ENCODE measurements around the gene CPSF3. TPM values are rescaled to one million over a fixed set of nuclear protein-coding genes. Genes with fewer than 3 reads are reported as not detected.

Gene CPSF3
- total and polyA plus RNA-seq, 3 donors from 2014 or later: 54.4 to 112 (median 72.3) TPM

DNA sequence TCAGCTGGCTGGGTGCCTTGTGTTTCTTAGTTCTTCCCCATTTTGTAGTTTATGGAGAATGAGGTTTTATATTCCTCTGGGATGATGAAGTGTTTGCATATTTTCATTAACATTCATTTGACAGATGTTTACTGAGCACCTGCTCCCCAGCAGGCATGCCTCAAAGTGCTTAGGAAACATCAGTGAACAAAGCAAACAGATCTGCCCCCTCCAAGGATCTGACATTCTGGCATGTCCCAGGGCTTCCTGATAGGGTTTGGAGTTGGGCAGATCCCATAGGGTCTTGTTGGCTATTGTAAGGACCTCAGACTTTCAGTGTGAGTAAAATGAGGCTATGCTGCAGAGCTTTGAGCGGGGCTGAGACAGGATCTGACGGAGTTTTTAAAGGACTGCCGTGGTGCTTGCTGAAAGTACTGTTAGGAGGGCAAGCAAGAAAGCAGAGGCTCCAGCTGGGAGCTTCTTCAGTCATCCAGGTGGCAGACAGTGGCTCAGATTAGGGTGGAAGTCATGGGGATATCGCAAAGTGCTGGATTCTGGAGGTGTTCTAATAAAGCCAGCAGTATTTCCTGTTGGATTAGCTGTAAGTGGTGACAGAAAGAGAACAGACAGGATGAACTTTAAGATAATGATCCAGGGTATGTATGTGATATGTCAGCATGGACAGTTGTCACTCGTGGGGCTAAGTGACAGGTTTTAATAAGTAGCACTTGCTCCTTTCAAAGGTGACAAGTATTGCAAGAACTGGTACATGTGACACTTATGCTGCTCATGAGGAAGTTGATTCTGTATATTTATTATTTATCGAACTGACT, 39.6 kb downstream of the CPSF3 start:
- TF ChIP-seq POLR2A (IDR thresholded peaks at IDR 0.05): no peak
- TF ChIP-seq, protein P1, sequence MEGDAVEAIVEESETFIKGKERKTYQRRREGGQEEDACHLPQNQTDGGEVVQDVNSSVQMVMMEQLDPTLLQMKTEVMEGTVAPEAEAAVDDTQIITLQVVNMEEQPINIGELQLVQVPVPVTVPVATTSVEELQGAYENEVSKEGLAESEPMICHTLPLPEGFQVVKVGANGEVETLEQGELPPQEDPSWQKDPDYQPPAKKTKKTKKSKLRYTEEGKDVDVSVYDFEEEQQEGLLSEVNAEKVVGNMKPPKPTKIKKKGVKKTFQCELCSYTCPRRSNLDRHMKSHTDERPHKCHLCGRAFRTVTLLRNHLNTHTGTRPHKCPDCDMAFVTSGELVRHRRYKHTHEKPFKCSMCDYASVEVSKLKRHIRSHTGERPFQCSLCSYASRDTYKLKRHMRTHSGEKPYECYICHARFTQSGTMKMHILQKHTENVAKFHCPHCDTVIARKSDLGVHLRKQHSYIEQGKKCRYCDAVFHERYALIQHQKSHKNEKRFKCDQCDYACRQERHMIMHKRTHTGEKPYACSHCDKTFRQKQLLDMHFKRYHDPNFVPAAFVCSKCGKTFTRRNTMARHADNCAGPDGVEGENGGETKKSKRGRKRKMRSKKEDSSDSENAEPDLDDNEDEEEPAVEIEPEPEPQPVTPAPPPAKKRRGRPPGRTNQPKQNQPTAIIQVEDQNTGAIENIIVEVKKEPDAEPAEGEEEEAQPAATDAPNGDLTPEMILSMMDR (IDR thresholded peaks at IDR 0.05): no peak
- Histone ChIP-seq H3K27me3 (no peaks in the 10 kb centered on the region), H3K9me3 (no peaks in the 10 kb centered on the region), H3K27ac (no peak overlapping the region), H3K4me3 (no peak overlapping the region), H3K36me3 (ENCODE audit: low read depth, missing control alignments) (no peaks in the 10 kb centered on the region), H3K4me1 (no peaks in the 10 kb centered on the region)
- intact Hi-C loops (cut with DNase I; ENCODE audit: low total_unique reads): no loop called here
- WGBS, 2 donors: 90 to 91% methylated on average over 6 of the region's 6 CpGs
- no peak for DNase-seq

DNA sequence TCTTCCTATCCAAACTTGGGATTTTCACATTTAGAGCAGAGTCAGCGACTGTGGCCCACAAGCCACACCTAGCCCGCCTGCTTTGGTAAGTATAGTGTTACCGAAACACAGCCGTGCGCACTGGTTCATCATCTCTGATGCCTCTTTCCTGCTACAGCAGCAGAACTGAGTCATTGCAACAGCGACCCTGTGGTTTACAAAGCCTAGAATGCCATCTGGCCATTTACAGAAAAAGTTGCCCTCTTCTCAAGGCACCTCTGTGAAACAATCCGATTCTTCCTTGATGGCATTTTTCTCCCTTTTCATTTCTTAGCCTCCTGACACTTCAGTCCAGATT, 40.2 kb downstream of the CPSF3 start:
- no peak overlapping the region for H3K27ac ChIP-seq

DNA sequence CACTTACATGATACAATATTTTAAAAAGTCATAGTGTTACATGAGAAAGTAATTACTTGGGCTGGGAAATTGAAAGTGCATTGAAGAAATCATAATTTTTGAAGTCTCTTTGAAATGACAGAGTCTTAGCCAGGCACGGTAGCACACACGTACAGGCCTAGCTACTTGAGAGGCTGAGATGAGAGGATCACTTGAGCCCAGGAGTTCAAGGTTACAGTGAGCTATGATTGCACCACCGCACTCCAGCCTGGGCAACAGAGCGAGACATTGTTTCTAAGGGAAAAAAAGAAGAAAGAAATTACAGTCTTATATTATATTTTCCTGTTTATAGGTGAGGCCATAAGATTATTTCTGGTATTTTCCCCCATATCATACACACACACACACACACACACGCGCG, 41.7 kb downstream of the CPSF3 start:
- WGBS, 2 donors: 64 to 70% methylated on average over 7 of the region's 7 CpGs

More for the DNA sequence above, 40.2 kb downstream of the CPSF3 start:
- intact Hi-C loops (cut with DNase I; ENCODE audit: low total_unique reads): no loop called here
- Histone ChIP-seq H3K4me1 (no peaks in the 10 kb centered on the region), H3K36me3 (ENCODE audit: low read depth, missing control alignments) (no peaks in the 10 kb centered on the region), H3K4me3 (no peak overlapping the region), H3K27me3 (no peaks in the 10 kb centered on the region), H3K9me3 (no peaks in the 10 kb centered on the region)
- DNase-seq: no peak
- WGBS, 2 donors: 80 to 82% methylated on average over 7 of the region's 7 CpGs
- TF ChIP-seq, protein P1 (IDR thresholded peaks at IDR 0.05): no peak
- no peak for TF ChIP-seq POLR2A (IDR thresholded peaks at IDR 0.05)

DNA sequence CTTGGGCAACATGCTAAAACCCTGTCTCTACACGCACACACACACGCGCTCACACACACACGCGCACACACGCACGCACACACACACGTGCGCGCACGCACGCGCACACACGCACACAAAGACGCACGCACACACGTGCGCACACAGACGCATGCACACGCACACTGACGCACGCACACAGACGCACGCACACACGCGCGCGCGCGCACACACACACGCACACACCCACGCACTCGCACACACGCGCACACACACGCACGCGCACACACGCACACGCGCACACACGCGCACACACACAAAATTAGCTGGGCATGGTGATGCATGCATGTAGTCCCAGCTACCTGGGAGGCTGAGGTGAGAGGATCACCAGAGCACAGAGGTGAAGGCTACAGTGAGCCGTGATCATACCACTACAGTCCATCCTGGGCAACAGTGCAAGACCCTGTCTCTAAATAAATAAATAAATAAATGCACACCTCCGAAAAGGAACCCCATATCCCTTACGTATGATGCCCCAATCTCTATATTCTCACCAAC, 42.8 kb downstream of the CPSF3 start:
- TF ChIP-seq, protein P1 (IDR thresholded peaks at IDR 0.05): no peak
- no peak for TF ChIP-seq POLR2A (IDR thresholded peaks at IDR 0.05)
- H3K36me3 ChIP-seq (ENCODE audit: low read depth, missing control alignments): no peaks in the 10 kb centered on the region
- 85 to 98% methylated on average over 14 to 46 of the region's 46 CpGs for WGBS, 2 donors
- DNase-seq: no peak
- H3K9me3 ChIP-seq: no peaks in the 10 kb centered on the region
- H3K27ac ChIP-seq: no peak overlapping the region
- H3K27me3 ChIP-seq: no peaks in the 10 kb centered on the region
- no peaks in the 10 kb centered on the region for H3K4me1 ChIP-seq
- H3K4me3 ChIP-seq: no peak overlapping the region
- intact Hi-C loops (cut with DNase I; ENCODE audit: low total_unique reads): no loop called here

More for the DNA sequence above, 41.7 kb downstream of the CPSF3 start:
- Histone ChIP-seq H3K4me1 (no peaks in the 10 kb centered on the region), H3K27ac (no peak overlapping the region), H3K9me3 (no peaks in the 10 kb centered on the region), H3K36me3 (ENCODE audit: low read depth, missing control alignments) (no peaks in the 10 kb centered on the region), H3K4me3 (no peak overlapping the region), H3K27me3 (no peaks in the 10 kb centered on the region)
- TF ChIP-seq, protein P1 (IDR thresholded peaks at IDR 0.05): no peak
- TF ChIP-seq POLR2A (IDR thresholded peaks at IDR 0.05): no peak
- intact Hi-C loops (cut with DNase I; ENCODE audit: low total_unique reads): no loop called here
- DNase-seq: no peak
